Measurements from ENCODE around the gene APOA1. TPM values are rescaled to one million over a fixed set of nuclear protein-coding genes. Genes with fewer than 3 reads are reported as not detected.
"Not testable (repeated sequence)": the region's sequence is repeated elsewhere in the genome, so short reads cannot be mapped to it uniquely, and the experiment has no call there.

APOA1 gene
- total RNA-seq, 1 experiment from 2014 or later, result not detected

GRCh38 chr11:116822575-116822974 lies 14.8 kb downstream of the APOA1 start:
- no peaks in the 10 kb centered on the region for H3K4me1 ChIP-seq
- H3K4me3 ChIP-seq, result no peak overlapping the region
- DNase-seq, result no peak
- H3K27me3 ChIP-seq, result no peaks in the 10 kb centered on the region
- H3K27ac ChIP-seq, result no peak overlapping the region
- H3K36me3 ChIP-seq, result no peaks in the 10 kb centered on the region
- no peaks in the 10 kb centered on the region for H3K9me3 ChIP-seq (replicated peaks)

- H3K4me3 ChIP-seq, result no peak overlapping the region
- H3K4me1 ChIP-seq, result no peaks in the 10 kb centered on the region
- no peak overlapping the region for H3K27ac ChIP-seq
- H3K9me3 ChIP-seq (replicated peaks), result no peaks in the 10 kb centered on the region
- H3K36me3 ChIP-seq, result no peaks in the 10 kb centered on the region
- no peak for DNase-seq
- H3K27me3 ChIP-seq, result no peaks in the 10 kb centered on the region
Measured at GRCh38 chr11:116821050-116821918, 16.1 kb downstream of the APOA1 start.

GRCh38 chr11:116819049-116819448 lies 18.4 kb downstream of the APOA1 start:
- Histone ChIP-seq H3K4me3 (no peak overlapping the region), H3K27me3 (no peaks in the 10 kb centered on the region), H3K27ac (no peak overlapping the region), H3K4me1 (no peaks in the 10 kb centered on the region), H3K36me3 (no peaks in the 10 kb centered on the region), H3K9me3 (replicated peaks) (no peaks in the 10 kb centered on the region)
- DNase-seq, result no peak

GRCh38 chr11:116814502-116814901 lies 22.9 kb downstream of the APOA1 start:
- H3K4me3 ChIP-seq, result no peak overlapping the region
- no peaks in the 10 kb centered on the region for H3K4me1 ChIP-seq

GRCh38 chr11:116813781-116814471 lies 23.5 kb downstream of the APOA1 start:
- Histone ChIP-seq H3K9me3 (replicated peaks) (no peaks in the 10 kb centered on the region), H3K4me1 (no peaks in the 10 kb centered on the region), H3K4me3 (no peak overlapping the region), H3K36me3 (no peaks in the 10 kb centered on the region), H3K27me3 (no peaks in the 10 kb centered on the region), H3K27ac (no peak overlapping the region)
- no peak for DNase-seq

More at GRCh38 chr11:116814502-116814901, 22.9 kb downstream of the APOA1 start:
- no peak for DNase-seq
- Histone ChIP-seq H3K36me3 (no peaks in the 10 kb centered on the region), H3K27ac (no peak overlapping the region), H3K9me3 (replicated peaks) (no peaks in the 10 kb centered on the region), H3K27me3 (no peaks in the 10 kb centered on the region)

- no peak for DNase-seq
Measured at GRCh38 chr11:116813170-116813569, 24.3 kb downstream of the APOA1 start.

GRCh38 chr11:116812109-116812508 lies 25.3 kb downstream of the APOA1 start:
- Histone ChIP-seq H3K27ac (no peak overlapping the region), H3K36me3 (no peaks in the 10 kb centered on the region), H3K9me3 (replicated peaks) (no peaks in the 10 kb centered on the region), H3K4me3 (no peak overlapping the region), H3K4me1 (no peaks in the 10 kb centered on the region), H3K27me3 (no peaks in the 10 kb centered on the region)
- no peak for DNase-seq

More at GRCh38 chr11:116813170-116813569, 24.3 kb downstream of the APOA1 start:
- Histone ChIP-seq H3K4me1 (no peaks in the 10 kb centered on the region), H3K9me3 (replicated peaks) (no peaks in the 10 kb centered on the region), H3K27me3 (no peaks in the 10 kb centered on the region), H3K4me3 (no peak overlapping the region), H3K36me3 (no peaks in the 10 kb centered on the region), H3K27ac (no peak overlapping the region)

GRCh38 chr11:116811194-116811593 lies 26.2 kb downstream of the APOA1 start:
- Histone ChIP-seq H3K4me1 (no peaks in the 10 kb centered on the region), H3K4me3 (no peak overlapping the region), H3K9me3 (replicated peaks) (no peaks in the 10 kb centered on the region), H3K27me3 (no peaks in the 10 kb centered on the region), H3K27ac (no peak overlapping the region), H3K36me3 (no peaks in the 10 kb centered on the region)
- no peak for DNase-seq

GRCh38 chr11:116808262-116809175 lies 28.9 kb downstream of the APOA1 start:
- DNase-seq, result no peak
- Histone ChIP-seq H3K27ac (no peak overlapping the region), H3K4me3 (no peak overlapping the region), H3K4me1 (no peaks in the 10 kb centered on the region), H3K9me3 (replicated peaks) (no peaks in the 10 kb centered on the region), H3K36me3 (no peaks in the 10 kb centered on the region), H3K27me3 (no peaks in the 10 kb centered on the region)

GRCh38 chr11:116807601-116808261 lies 29.7 kb downstream of the APOA1 start:
- DNase-seq, result no peak
- no peaks in the 10 kb centered on the region for H3K4me1 ChIP-seq
- H3K36me3 ChIP-seq, result no peaks in the 10 kb centered on the region
- no peak overlapping the region for H3K27ac ChIP-seq
- no peaks in the 10 kb centered on the region for H3K9me3 ChIP-seq (replicated peaks)
- H3K27me3 ChIP-seq, result no peaks in the 10 kb centered on the region
- no peak overlapping the region for H3K4me3 ChIP-seq

GRCh38 chr11:116804001-116804400 lies 33.4 kb downstream of the APOA1 start:
- no peaks in the 10 kb centered on the region for H3K36me3 ChIP-seq
- no peaks in the 10 kb centered on the region for H3K9me3 ChIP-seq (replicated peaks)

GRCh38 chr11:116801662-116802061 lies 35.8 kb downstream of the APOA1 start:
- not testable (repeated sequence) for H3K4me3 ChIP-seq; H3K9me3 ChIP-seq (replicated peaks); H3K36me3 ChIP-seq; DNase-seq; H3K27ac ChIP-seq; H3K4me1 ChIP-seq; H3K27me3 ChIP-seq

More at GRCh38 chr11:116804001-116804400, 33.4 kb downstream of the APOA1 start:
- H3K4me1 ChIP-seq, result no peaks in the 10 kb centered on the region
- no peak for DNase-seq
- H3K27me3 ChIP-seq, result no peaks in the 10 kb centered on the region
- no peak overlapping the region for H3K27ac ChIP-seq
- no peak overlapping the region for H3K4me3 ChIP-seq

GRCh38 chr11:116800610-116801009 lies 36.8 kb downstream of the APOA1 start:
- H3K4me1 ChIP-seq, result no peaks in the 10 kb centered on the region
- no peak for DNase-seq
- H3K9me3 ChIP-seq (replicated peaks), result no peaks in the 10 kb centered on the region
- H3K27me3 ChIP-seq, result no peaks in the 10 kb centered on the region
- no peak overlapping the region for H3K4me3 ChIP-seq
- no peak overlapping the region for H3K27ac ChIP-seq
- H3K36me3 ChIP-seq, result no peaks in the 10 kb centered on the region

- Histone ChIP-seq H3K27me3 (no peaks in the 10 kb centered on the region), H3K27ac (no peak overlapping the region), H3K36me3 (no peaks in the 10 kb centered on the region), H3K4me1 (no peaks in the 10 kb centered on the region), H3K9me3 (replicated peaks) (no peaks in the 10 kb centered on the region), H3K4me3 (no peak overlapping the region)
- no peak for DNase-seq
Measured at GRCh38 chr11:116798368-116798767, 39.1 kb downstream of the APOA1 start.
